OCI-LY3 (cell line): ENCODE results near the gene BOC.

Experiments used
- CTCF ChIP-seq: fragments of 200-600, 300-600 bp; sonication (generic); IDR thresholded peaks from 2 replicates; pipeline ENCODE4 v1.5.1; 2014; ENCODE audit warnings: antibody characterized with exemption, low read length, low read depth
- EZH2phosphoT487 ChIP-seq: fragments of 200-600 bp; shearing (Covaris generic); IDR thresholded peaks from 2 replicates; pipeline ENCODE4 v1.6.1; 2018; ENCODE audit warnings: antibody characterized with exemption, mixed run types, low read depth

DNA sequence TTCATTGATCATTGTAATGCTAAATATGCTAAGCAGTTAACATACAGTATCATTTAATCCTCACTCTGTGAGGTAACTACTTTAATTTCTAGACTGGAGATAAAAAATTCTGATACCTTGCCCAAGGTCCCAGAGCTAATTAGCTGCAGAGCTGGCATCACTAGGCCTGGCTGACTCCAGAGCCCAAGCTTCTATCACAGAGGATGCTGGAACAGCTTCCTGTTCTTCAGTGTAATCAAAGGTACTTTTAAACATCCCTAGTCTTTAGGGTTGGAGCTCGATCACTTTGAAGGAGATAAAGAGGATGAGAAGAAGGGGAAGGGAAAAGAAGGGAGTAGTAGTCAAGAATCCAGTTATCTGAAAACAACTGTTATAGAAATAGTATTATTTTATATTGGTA lies 37.1 kb upstream of the BOC start:
- TF ChIP-seq EZH2phosphoT487: no peak
- no peak for TF ChIP-seq CTCF
